Adipose tissue (tissue), 3 donors: ENCODE results near the gene ADGRG7. TPM values are rescaled to one million over a fixed set of nuclear protein-coding genes. Genes with fewer than 3 reads are reported as not detected.

Experiments used
- H3K27ac ChIP-seq: one replicate; pipeline ENCODE4 v1.5.1; 2013; ENCODE audit warnings: low read depth, low read length
- WGBS, 3 donors: extraction: QIAGEN DNeasy Blood & Tissue Kit; methylation state at CpG; one replicate each; pipeline ENCODE4 v1.1.7; 2013; 5-methylcytosine and 5-hydroxymethylcytosine counted together
- polyA plus RNA-seq, 3 donors: library from polyadenylated mRNA; stranded (reverse); fragments of 200-250 nt; gene quantifications; one replicate each; pipeline ENCODE4 v1.2.3, GENCODE V29; 2013
- donor health status: healthy with polysubstance abuse.
- donor health status: Bipolar disorder and iron deficiency.
- donor health status: healthy.

Gene ADGRG7
- polyA plus RNA-seq, 3 donors, result not detected

DNA sequence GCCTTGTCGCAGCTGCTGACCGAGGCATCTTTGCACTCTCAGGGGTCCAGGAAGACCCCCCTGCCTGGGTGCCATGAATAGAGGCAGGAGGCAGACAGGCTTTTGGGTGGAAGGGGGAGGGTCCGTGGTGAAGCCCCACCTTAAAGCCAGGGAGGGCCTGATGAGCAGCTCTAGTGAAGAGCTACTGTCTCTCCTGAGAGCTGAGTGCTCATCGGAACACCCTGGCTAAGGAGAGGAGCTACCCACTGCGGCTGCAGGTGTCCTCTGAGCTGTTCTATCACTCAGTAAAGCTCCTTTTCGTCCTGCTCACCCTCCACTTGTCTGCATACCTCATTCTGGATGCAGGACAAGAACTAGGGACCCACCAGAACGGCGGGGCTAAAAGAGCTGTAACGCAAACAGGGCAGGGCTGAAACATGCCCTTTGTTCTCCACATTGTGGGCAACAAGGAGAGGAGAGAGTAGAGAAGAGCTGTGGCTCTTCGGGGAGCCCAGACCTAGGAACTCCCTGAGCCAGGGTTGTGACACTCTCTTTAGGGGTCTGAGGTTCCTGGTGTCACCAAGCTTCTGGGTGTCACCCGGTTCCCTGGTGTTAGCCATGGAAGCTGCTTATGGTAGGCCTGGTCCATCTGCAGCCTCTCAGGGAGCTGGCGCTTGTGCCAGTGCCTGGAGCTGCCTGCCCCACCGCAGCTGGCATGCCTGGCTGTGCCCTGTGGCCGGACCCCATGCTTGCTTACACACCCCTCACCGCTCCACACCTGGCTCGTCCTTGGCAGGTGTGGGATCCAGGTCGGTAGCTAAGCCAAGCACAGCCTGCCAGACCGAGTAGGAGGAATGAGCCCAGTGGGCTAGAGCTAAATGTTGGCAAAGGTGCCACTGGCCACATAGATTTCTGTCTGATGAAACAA lies 73.7 kb downstream of the ADGRG7 start:
- WGBS, 3 donors, result 80 to 87% (median 85%) methylated on average over 18 of the region's 18 CpGs
- H3K27ac ChIP-seq, result no peak overlapping the region

DNA sequence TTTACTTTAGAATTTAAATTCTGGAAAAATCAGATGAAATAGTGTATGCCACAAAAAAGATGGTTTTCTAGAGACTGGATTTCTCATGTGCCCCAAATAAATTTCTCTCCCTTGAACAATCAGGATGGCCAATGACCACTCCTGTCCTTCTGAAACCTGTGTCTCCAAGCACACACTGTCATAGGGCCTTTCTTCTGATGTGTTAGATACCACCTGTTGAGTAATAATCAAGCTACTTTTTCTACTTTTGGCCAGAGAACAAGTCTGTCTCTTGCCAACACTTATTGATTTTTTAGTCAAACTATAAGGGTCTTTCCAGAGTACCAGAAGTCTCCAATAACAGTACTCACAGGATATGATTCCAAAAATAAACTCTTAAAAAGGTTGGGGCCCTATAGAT lies 83.8 kb downstream of the ADGRG7 start:
- no peak overlapping the region for H3K27ac ChIP-seq

GRCh38 chr3:100695696-100696095 lies 86.3 kb downstream of the ADGRG7 start:
- H3K27ac ChIP-seq, result no peak overlapping the region
- WGBS, 3 donors, result 58 to 71% (median 65%) methylated on average over 2 of the region's 2 CpGs

GRCh38 chr3:100696161-100696560 lies 86.8 kb downstream of the ADGRG7 start:
- 72 to 82% (median 75%) methylated on average over 3 of the region's 3 CpGs for whole genome bisulfite sequencing, 3 donors
- H3K27ac ChIP-seq, result no peak overlapping the region

DNA sequence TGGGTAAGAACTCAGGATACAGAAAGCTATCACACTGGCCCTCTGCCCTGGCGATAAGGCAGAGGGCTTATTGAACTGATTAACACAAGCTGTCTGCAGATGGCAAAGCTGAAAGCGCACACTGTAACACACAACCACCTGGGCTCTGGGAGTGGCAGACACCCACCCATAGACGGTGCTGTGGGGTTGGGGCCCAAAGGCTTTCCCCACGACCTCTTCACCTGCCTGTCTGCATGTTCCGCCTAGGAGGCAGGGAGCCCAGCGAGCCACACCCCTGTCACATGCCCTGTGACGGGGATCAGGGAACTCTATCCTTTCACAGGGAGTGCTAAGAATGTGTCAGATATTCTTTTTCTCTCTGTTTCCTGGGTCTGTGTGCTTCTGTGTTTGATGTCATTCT lies 87.8 kb downstream of the ADGRG7 start:
- H3K27ac ChIP-seq, result no peak overlapping the region
- 80 to 88% (median 82%) methylated on average over 7 of the region's 7 CpGs for WGBS, 3 donors

DNA sequence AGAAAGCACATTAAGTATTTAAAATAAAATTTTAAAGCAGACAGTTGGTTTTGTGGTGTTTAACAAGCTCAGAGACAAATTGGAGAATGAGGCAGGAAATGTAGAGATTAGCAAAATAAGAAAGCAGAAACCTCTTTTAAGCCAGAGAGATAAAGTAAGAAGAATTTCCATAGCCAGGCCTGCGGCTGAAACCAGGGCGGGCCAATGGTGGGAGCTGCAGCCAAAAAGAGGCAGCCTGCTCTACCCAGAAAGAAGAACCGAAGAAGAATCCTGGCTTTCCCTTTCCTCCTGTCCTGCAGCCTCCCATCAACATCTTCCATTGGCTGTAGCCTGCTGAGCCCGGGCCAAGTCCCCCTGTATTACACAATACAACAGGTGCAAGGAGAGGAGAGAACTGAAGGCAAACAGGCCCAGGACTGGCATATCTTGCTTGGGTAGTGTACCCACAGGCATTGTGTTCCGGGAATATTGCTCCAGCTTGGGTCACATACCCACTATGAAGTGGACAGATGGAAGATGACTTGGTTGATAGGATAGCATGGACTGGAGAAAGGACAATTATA lies 88.4 kb downstream of the ADGRG7 start:
- WGBS, 3 donors, result 78 to 80% (median 79%) methylated on average over 5 of the region's 5 CpGs
- H3K27ac ChIP-seq, result no peak overlapping the region

DNA sequence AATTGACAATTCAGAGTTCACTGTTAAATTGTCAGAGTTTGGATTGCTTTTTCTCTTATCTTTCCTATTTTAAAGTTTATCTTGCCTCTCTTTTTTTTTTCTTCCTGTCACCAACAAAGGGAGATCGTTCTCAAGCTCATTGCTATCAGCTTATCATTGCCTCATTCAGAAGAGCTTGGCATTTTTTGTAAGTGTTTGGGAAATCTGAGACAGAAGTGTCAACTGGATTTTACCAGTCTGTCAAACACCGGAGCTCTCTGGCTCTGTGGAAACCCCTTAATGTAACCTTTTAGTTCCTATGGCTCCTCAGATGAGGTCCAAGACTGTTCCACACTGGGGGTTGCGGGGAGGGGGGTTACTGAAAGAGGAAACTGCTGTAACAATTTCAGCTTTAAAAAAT lies 89.3 kb downstream of the ADGRG7 start:
- 41 to 52% (median 52%) methylated on average over 3 of the region's 3 CpGs for WGBS, 3 donors
- H3K27ac ChIP-seq, result no peak overlapping the region

DNA sequence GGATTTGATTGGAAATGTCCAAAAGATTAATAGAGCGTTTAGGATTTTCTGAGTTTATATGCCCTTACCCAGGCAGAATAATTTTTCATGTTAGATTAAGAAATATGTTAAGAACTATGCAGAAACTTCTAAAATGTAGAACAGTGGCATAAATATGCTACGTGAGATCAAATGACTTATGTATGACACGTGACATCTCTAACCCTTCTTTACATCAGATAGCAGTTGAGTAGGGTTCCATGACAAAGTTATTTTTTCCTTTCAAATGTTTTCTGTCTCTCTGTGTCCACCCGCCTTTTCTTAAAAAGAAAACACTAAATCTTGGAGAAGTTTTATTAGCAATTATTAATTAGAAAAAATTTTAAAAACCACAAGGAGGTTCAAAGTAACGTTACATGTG lies 91.3 kb downstream of the ADGRG7 start:
- WGBS, 3 donors, result 84 to 89% (median 86%) methylated on average over 5 of the region's 5 CpGs

DNA sequence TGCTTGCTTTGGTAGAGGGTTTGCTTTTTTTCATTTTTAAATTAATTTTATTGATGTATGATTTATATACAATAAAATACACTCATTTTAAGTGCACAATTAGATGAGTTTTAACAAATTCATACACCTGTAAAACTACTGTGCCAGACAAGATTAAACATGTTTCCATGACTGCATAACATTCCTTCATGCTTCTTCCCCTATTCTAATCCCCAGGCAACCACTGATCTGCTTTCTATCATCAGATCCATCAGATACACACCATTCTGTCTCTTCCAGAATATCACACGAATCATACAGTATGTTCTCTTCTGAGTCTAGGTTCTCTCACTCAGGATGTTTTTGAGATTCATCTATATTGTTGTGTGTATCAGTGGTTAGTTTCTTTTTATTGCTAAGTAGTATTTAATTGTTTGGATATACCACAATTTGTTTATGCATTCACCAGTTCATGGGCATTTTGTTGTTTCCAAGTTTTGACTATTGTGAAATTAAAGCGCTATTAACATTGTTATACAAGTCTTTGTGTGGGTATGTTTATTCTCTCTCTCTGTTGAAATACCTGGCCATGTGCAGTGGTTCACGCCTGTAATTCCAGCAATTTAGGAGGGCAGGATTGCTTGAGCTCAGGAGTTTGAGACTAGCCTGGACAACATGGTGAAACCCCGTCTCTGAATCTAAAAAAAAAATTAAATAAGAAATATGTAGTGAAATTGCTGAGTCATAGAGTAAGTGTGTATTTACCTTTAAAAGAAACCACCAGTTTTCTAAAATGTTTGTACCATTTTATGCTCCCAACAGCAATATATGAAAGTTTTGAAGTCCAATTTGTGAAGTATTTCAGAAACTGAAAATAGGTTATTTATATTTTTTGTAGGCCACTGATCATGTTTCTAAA lies 92.9 kb downstream of the ADGRG7 start:
- WGBS, 3 donors, result 66 to 72% (median 68%) methylated on average over 4 of the region's 4 CpGs
- no peak overlapping the region for H3K27ac ChIP-seq

More for the DNA sequence above, 91.3 kb downstream of the ADGRG7 start:
- H3K27ac ChIP-seq, result no peak overlapping the region

DNA sequence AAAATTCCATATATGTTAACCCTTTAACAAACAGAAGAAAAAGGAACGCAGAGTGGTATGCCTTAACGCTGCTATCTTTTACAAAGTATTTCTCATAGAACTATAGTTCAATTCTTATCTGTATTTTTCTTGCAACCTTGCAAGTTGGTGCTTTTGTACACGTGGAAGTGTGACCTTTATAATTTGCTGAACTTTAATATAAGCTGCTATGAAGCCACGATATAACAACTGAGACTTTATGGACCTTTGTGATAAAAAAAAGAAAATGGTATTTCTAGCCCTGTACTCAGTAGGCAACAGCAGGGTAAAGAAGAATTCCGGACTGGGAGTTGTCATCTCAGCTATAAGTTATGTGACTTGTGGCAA lies 93.6 kb downstream of the ADGRG7 start:
- WGBS, 3 donors, result 73 to 80% (median 77%) methylated on average over 5 of the region's 5 CpGs
- H3K27ac ChIP-seq, result no peak overlapping the region

DNA sequence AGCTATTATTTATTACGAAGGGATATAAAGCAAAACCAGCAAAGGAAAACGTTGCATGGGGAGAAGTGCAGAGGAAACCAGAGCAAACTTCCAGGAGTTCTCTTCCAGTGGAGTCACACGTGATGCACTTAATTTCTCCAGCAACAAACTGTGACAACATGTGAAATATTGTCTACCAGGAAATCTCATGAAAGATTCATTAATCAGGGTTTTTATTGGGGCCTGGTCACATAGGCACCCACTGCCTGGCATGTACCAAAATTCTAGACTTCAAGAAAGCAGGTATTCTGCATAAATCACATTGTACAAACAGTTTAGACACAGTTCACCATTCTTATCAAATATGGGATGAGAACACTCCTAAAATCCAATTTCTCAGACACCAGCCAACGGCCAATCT lies 94.5 kb downstream of the ADGRG7 start:
- 55 to 73% (median 55%) methylated on average over 4 of the region's 4 CpGs for WGBS, 3 donors

GRCh38 chr3:100706365-100706764 lies 97.0 kb downstream of the ADGRG7 start:
- WGBS, 3 donors, result 66 to 76% (median 71%) methylated on average over 3 of the region's 3 CpGs
- no peak overlapping the region for H3K27ac ChIP-seq

More for the DNA sequence above, 94.5 kb downstream of the ADGRG7 start:
- no peak overlapping the region for H3K27ac ChIP-seq

GRCh38 chr3:100708644-100708988 lies 99.2 kb downstream of the ADGRG7 start:
- 73 to 90% (median 87%) methylated on average over 3 of the region's 3 CpGs for WGBS, 3 donors
- H3K27ac ChIP-seq, result no peak overlapping the region

DNA sequence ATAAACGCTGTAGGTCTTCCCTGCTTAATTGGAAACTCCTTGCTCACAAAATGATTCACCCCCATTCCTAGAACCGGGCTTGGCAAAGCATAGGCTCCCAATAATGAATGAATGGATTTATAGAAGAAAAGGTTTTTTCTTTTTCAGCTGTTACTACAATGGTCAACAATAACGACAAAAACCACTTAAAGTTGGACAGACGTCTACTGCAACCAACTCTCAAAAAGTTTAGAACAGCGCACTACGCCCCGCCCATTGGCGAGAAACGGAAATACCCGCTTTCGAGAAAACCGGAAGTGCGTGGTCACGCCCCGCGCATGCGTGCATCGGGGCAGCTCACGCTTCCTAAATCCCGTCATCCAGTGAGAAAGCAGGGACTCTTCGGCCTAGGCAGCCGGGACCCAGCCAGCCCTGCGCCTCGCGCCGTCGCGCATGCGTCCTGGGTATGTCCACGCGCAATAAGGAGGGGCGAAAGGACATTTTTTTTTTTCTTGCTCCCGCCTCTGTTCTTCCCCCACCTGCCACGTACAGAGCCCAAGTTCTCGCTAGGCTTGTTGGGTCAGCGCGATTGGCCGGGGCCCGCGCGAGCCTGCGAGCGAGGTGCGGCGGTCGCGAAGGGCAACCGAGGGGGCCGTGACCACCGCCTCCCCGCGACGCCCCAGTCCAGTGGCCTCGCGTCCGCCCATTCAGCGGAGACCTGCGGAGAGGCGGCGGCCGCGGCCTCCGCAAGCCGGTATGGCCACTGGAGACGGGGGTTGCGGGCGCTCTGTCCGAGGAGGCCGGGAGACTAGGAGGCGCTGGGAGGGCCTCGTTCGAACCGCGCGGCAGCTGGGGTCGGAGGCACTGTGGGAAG lies 99.8 kb downstream of the ADGRG7 start, which contains the start of gene TFG:
Gene TFG (plus strand): TSS at position 506 of the 853 bp plus-strand sequence. CDS start 4,192 bp downstream, outside the sequence.
- peak within 1 kb of the TSS; percentile 93 for H3K27ac ChIP-seq
- WGBS, 3 donors, result 1% methylated on average over 52 to 76 of the region's 76 CpGs

DNA sequence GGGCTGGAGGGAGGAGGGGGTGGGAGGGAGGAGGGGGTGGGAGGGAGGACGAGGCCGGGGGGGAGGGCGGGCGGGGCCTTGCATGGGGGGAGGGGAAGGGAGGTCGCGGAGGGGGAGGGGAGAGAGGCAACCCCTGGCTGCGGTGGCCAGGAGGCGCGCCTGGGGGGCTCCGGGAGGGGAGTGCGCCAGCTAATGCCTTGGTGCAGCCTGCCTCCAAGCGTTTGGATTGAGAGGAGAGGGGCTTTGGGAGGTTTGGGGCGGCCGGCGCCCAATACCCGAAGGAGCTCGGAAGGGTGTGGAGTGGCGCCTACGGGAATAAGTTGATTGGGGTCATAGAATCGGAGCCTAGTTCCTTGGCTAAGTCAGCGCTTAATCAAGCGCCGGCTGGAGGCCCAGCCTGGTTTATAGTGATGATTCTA lies 100.5 kb downstream of the ADGRG7 start:
- H3K27ac ChIP-seq, result peak overlapping the region; percentile 75
- 0 to 2% (median 0%) methylated on average over 17 to 22 of the region's 23 CpGs for WGBS, 3 donors

DNA sequence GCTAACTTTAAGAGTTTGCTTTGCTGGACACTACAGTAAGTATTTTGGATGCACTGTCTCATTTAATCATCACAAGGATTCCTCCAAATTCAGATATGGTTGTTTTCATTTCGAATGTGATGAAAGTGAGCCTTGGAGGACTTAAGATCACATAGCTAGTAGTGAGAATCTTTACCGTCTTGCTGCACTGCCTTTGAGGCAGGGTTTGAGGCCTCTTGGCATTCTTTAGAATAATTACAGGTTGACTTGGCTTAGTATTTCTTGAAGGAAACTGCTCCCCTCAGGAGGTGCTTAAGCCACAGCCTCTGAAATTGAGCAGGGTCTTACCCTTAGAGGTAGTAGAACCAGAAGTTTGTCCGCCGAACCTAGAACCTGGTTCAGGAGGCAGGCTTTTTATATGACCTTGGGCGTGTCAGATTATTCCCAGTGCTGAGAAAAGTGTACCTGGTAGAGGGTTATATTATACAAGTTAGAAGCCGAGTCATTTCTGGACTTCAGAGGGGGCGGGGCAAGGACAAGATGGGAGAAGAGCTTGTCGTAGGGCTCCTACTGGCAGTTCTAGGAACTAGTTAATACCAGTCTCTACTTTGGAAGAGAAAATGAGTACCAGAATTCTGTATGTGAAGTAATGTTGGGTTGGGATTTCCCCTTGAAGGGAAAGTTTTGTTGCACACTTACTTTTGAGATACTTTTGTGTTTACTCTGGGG lies 101.0 kb downstream of the ADGRG7 start:
- 12 to 29% (median 29%) methylated on average over 8 of the region's 8 CpGs for WGBS, 3 donors
- H3K27ac ChIP-seq, result no peak overlapping the region

DNA sequence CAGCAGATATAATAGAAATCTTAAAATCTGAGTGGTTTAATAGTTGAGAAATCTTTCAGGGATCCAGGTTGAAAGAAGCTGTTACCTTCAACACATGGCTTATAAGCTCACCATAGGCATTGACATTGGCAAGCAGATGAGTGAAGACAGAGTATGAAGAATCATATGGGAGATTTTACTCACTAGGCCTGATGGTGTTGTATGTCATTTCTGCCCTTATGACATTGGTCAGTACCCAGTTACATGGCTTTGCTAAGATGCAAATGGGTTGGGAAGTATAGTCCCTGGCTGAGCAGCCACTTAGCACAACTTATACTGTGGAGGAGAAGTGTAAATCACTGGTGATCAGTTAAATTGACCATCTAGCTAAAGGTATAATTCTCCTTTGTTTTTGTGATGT lies 105.8 kb downstream of the ADGRG7 start:
- H3K27ac ChIP-seq, result no peak overlapping the region

DNA sequence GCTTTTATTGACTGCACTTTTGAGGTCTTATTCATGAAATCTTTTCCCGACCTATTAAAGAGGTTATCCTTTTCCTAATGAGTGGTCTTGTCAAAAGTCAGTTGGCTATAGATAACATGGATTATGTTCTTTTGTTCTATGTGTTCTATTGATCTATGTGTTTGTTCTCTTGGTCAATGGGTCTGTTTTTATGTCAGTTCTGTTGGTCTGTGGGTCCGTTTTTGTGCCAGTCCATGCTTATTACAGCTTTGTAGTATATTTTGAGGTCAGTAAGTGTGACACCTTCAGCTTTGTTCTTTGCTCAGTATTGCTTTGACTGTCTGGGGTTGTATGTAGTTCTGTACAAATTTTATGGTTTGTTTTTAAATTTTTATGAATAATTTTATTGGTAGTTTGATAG lies 107.7 kb downstream of the ADGRG7 start:
- WGBS, 3 donors, result 45 to 90% (median 86%) methylated on average over 2 of the region's 2 CpGs
- no peak overlapping the region for H3K27ac ChIP-seq
